ENCODE data around the gene COLEC12. TPM values are rescaled to one million over a fixed set of nuclear protein-coding genes. Genes with fewer than 3 reads are reported as not detected.

The COLEC12 gene
- polyA plus RNA-seq, 3 donors = 26.3 to 28.9 (median 28.3) TPM

GRCh38 chr18:489244-490023, 11.1 kb downstream of the COLEC12 start:
- DNase-seq (ENCODE audit: extremely low read depth in 1 of 11, low read depth in 9 of 11, low spot score in 4 of 11) = no peak

- no peak for DNase-seq (ENCODE audit: extremely low read depth in 1 of 11, low read depth in 9 of 11, low spot score in 4 of 11)
Measured at GRCh38 chr18:486929-487740, 13.4 kb downstream of the COLEC12 start.

- DNase-seq (ENCODE audit: extremely low read depth in 1 of 11, low read depth in 9 of 11, low spot score in 4 of 11) = no peak
Measured at GRCh38 chr18:484749-485464, 15.6 kb downstream of the COLEC12 start.

GRCh38 chr18:478681-479080, 21.8 kb downstream of the COLEC12 start:
- no peak for DNase-seq (ENCODE audit: extremely low read depth in 1 of 11, low read depth in 9 of 11, low spot score in 4 of 11)

GRCh38 chr18:477565-477964, 22.9 kb downstream of the COLEC12 start:
- no peak for DNase-seq (ENCODE audit: extremely low read depth in 1 of 11, low read depth in 9 of 11, low spot score in 4 of 11)

- no peak for DNase-seq (ENCODE audit: extremely low read depth in 1 of 11, low read depth in 9 of 11, low spot score in 4 of 11)
Measured at GRCh38 chr18:476251-476664, 24.2 kb downstream of the COLEC12 start.

GRCh38 chr18:475202-476031, 25.1 kb downstream of the COLEC12 start:
- no peak for DNase-seq (ENCODE audit: extremely low read depth in 1 of 11, low read depth in 9 of 11, low spot score in 4 of 11)

GRCh38 chr18:474416-474815, 26.1 kb downstream of the COLEC12 start:
- no peak for DNase-seq (ENCODE audit: extremely low read depth in 1 of 11, low read depth in 9 of 11, low spot score in 4 of 11)

- no peak for DNase-seq (ENCODE audit: extremely low read depth in 1 of 11, low read depth in 9 of 11, low spot score in 4 of 11)
Measured at GRCh38 chr18:473802-474201, 26.7 kb downstream of the COLEC12 start.

GRCh38 chr18:471716-472115, 28.8 kb downstream of the COLEC12 start:
- DNase-seq (ENCODE audit: extremely low read depth in 1 of 11, low read depth in 9 of 11, low spot score in 4 of 11) = no peak

GRCh38 chr18:470661-471501, 29.6 kb downstream of the COLEC12 start:
- no peak for DNase-seq (ENCODE audit: extremely low read depth in 1 of 11, low read depth in 9 of 11, low spot score in 4 of 11)

GRCh38 chr18:468955-469790, 31.3 kb downstream of the COLEC12 start:
- DNase-seq (ENCODE audit: extremely low read depth in 1 of 11, low read depth in 9 of 11, low spot score in 4 of 11) = no peak

GRCh38 chr18:463827-464541, 36.5 kb downstream of the COLEC12 start:
- DNase-seq (ENCODE audit: extremely low read depth in 1 of 11, low read depth in 9 of 11, low spot score in 4 of 11) = no peak

- DNase-seq (ENCODE audit: extremely low read depth in 1 of 11, low read depth in 9 of 11, low spot score in 4 of 11) = no peak
Measured at GRCh38 chr18:463403-463802, 37.1 kb downstream of the COLEC12 start.

GRCh38 chr18:461762-462161, 38.7 kb downstream of the COLEC12 start:
- no peak for DNase-seq (ENCODE audit: extremely low read depth in 1 of 11, low read depth in 9 of 11, low spot score in 4 of 11)

- no peak for DNase-seq (ENCODE audit: extremely low read depth in 1 of 11, low read depth in 9 of 11, low spot score in 4 of 11)
Measured at GRCh38 chr18:460791-461190, 39.7 kb downstream of the COLEC12 start.
